NT2/D1 (cell line): ENCODE measurements around the gene AIFM1.

Source experiments
- DNase-seq: peaks from one replicate; pipeline ENCODE4 v3.0.0-alpha.2; 2011; ENCODE audit warnings: low read depth, low spot score
- H3K27me3 ChIP-seq: 2 replicates; pipeline ENCODE4 v1.6.0; 2011; ENCODE audit warnings: mild to moderate bottlenecking; ENCODE audit not compliant: insufficient read length, insufficient read depth
- H3K36me3 ChIP-seq: 2 replicates; pipeline ENCODE4 v1.6.1; 2011; ENCODE audit warnings: mild to moderate bottlenecking, low read length, mixed read lengths; ENCODE audit not compliant: insufficient read depth, insufficient read length
- H3K4me1 ChIP-seq: 2 replicates; pipeline ENCODE4 v1.5.1; 2011; ENCODE audit not compliant: insufficient read depth, insufficient read length
- H3K4me3 ChIP-seq: 2 replicates; pipeline ENCODE4 v1.5.1; 2011; ENCODE audit warnings: low read depth; ENCODE audit not compliant: insufficient read length
- H3K9ac ChIP-seq: 2 replicates; pipeline ENCODE4 v1.6.0; 2011; ENCODE audit warnings: low read depth; ENCODE audit not compliant: insufficient read length
- H3K9me3 ChIP-seq: 2 replicates; pipeline ENCODE4 v1.5.1; 2011; ENCODE audit warnings: mild to moderate bottlenecking, low read length; ENCODE audit not compliant: insufficient read depth
- SUZ12 ChIP-seq: IDR thresholded peaks from 2 replicates; pipeline ENCODE4 v1.6.1; 2011; ENCODE audit not compliant: insufficient read length, insufficient read depth; ENCODE audit errors: extremely low read depth
- YY1 ChIP-seq: IDR thresholded peaks from 2 replicates; pipeline ENCODE4 v1.6.1; 2011; ENCODE audit not compliant: insufficient read length, insufficient read depth
- ZNF274 ChIP-seq: IDR thresholded peaks from 2 replicates; pipeline ENCODE4 v1.6.1; 2011; ENCODE audit warnings: mild to moderate bottlenecking, low read depth, low read length

The AIFM1 gene

DNA sequence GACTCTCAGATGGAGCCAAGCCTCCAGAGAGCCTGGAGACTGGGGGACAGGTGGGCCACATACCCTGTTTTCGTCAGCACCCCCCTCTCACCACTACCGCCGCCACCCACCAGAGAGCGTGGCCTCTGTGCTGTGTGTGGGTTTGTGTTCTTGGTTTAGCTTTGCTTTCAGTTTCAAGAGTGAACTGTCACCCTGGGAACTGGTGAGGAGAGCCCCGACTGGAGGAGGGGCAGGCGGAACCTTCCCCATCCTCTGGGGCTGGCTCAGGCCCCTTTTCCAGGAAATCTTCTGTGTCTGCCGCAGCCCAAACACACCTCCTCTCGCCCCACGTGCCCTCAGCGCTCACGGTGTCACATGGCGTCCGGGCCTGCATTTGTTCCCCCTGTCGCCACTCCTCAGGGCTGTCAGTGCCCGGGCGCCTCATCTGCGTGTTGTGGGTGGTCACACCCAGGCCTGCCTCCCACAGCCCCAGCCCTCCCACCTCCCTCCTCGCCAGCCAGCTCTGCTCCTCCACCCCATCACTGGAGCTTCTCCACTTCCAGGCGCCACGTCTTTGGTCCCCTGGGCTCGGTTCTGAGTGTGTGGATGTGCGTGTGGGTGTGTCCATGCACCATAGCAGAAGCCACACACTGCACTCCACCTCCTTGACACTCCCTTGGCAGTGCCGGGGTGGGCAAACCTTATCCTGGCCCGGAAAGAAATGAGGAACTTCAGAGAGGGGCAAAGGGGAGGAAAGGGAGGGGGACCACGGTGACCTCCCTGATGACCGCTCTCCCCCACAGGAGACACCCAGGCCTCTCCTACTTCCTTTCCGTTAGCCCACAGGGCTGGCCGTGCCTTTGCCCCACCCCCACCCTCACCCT, 83.2 kb downstream of the AIFM1 start:
- Histone ChIP-seq H3K36me3 (peaks cover 12% of the 10 kb centered on the region), H3K9ac (peak overlapping the region; percentile 42), H3K4me1 (peaks cover 6% of the 10 kb centered on the region), H3K4me3 (no peak overlapping the region), H3K9me3 (no peaks in the 10 kb centered on the region), H3K27me3 (no peaks in the 10 kb centered on the region)
- DNase-seq = no peak
- TF ChIP-seq SUZ12 (no peak), ZNF274 (no peak), YY1 (no peak)

DNA sequence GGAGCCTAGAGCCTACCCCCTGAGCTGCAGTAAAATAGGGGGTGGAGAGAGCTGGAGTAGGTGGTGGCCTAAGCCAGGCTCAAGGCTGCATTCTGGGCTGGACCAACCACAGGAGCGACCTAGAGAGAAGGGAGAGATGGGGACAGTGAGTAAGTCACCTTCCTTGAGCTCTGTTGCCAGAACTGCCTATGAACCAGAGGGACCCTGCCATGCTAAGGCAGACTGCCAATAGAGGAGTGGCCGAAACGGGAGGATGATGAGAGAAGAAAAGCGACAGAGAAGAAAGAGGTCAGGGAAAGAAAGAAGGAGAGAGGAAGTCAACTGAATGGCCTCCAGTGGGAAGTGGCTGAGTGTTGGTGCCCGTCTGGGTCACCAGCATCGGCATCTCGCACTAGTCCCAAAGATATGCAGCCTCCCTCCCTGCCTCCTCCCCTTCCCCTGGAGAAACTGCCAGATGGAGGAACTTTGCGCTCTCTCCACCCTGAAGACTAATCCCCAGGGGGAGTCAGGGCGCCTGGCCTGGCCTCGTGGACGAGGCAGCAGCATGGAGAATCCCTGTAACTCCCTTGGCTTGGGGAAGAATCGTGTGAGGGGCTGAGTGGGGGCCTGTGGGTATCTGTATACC, 84.1 kb downstream of the AIFM1 start:
- no peak overlapping the region for H3K4me3 ChIP-seq
- H3K9me3 ChIP-seq = no peaks in the 10 kb centered on the region
- H3K4me1 ChIP-seq = peaks cover 2% of the 10 kb centered on the region
- DNase-seq = no peak
- H3K9ac ChIP-seq = no peak overlapping the region
- TF ChIP-seq ZNF274 = no peak
- no peaks in the 10 kb centered on the region for H3K27me3 ChIP-seq
- peaks cover 13% of the 10 kb centered on the region for H3K36me3 ChIP-seq

DNA sequence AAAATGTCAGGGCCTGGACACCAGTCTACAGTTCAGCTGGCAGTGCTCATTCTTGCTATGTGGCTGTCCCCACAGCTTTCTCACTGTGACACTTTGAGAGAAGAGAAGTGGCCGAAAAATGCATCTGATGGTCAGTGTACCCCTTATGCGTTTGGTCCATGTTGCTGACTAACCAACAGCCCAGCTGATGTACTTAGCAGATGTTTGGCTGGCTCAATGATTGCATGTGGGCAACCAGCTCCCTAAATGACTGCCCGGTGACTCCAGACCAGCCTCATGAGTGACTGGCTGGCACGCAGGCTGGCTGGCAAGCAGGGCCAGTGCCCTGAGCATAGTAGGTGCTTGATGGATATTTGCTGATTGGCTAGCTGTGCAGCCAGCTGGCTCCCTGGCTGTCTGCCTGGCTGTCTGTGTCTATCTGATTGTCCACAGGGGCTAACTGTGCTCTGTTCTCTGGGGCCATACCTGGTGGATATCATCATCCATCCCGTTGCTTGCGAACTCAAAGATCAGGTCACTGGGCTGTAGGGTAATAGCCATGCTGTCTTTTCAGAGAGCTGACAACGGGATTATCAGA, 84.8 kb downstream of the AIFM1 start:
- H3K9me3 ChIP-seq = no peaks in the 10 kb centered on the region
- H3K27me3 ChIP-seq = no peaks in the 10 kb centered on the region
- no peak overlapping the region for H3K9ac ChIP-seq
- TF ChIP-seq SUZ12 = no peak
- TF ChIP-seq YY1 = no peak
- TF ChIP-seq ZNF274 = no peak
- DNase-seq = no peak
- H3K36me3 ChIP-seq = peaks cover 13% of the 10 kb centered on the region
- H3K4me3 ChIP-seq = no peak overlapping the region
- H3K4me1 ChIP-seq = peaks cover 2% of the 10 kb centered on the region

DNA sequence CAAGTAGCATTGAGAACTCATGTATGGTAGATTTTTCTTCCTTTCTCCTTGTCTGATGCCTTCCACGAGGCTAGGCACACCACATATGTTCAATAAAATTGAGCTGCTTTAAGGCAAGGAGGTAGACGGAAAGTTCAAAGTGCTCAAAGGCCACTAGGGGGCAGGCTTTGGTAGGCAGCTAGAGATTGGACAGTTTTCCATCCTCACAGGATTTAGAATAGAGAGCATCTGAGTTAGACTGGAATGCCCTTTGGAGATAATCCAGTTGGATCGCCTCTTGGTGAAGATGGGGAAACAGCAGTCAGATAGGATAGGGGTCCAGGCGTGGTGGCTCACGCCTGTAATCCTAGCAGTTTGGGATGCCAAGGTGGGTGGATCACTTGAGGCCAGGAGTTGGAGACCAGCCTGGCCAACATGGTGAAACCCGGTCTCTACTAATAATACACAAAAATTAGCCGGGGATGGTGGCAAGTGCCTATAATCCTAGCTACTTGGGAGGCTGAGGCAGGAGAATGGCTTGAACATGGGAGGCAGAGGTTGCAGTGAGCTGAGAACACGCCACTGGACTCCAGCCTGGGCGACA, 85.7 kb downstream of the AIFM1 start:
- H3K9me3 ChIP-seq = no peaks in the 10 kb centered on the region
- no peaks in the 10 kb centered on the region for H3K27me3 ChIP-seq
- H3K4me3 ChIP-seq = no peak overlapping the region
- DNase-seq = no peak
- TF ChIP-seq ZNF274 (no peak), YY1 (no peak), SUZ12 (no peak)
- H3K36me3 ChIP-seq = peaks cover 13% of the 10 kb centered on the region
- peaks cover 2% of the 10 kb centered on the region for H3K4me1 ChIP-seq
- no peak overlapping the region for H3K9ac ChIP-seq
